GM12878 (cell line): ENCODE data around the gene FASN. TPM values are rescaled to one million over a fixed set of nuclear protein-coding genes. Genes with fewer than 3 reads are reported as not detected.

Experiments used
- ATAC-seq: fragments of 200-7000 bp; cut with Tn5 transposase; 3 replicates; pipeline ENCODE4 v1.9.1; 2020; ENCODE audit warnings: mild to moderate bottlenecking, moderate library complexity
- BruUV-seq: library from RNA; stranded (reverse); fragments of 400-500 nt; replicated peaks from 2 replicates; lab custom pipeline; 2021; lab: Mats Ljungman, UMichigan
- CTCF ChIA-PET: fragments of 300-600 bp; sonication (Branson Sonifier 250); formaldehyde crosslinking; extraction: SDS; loops from one replicate; lab custom pipeline; 2021; ENCODE audit warnings: inconsistent platforms; lab: Yijun Ruan, JAX
- POLR2A ChIA-PET: fragments of 350-600 bp; formaldehyde crosslinking; extraction: SDS; loops from one replicate; lab custom pipeline; 2021; ENCODE audit warnings: inconsistent platforms; lab: Charles Lee
- RAD21 ChIA-PET: fragments of 300-600 bp; sonication (Branson Sonifier 250); formaldehyde crosslinking; loops from one replicate; lab custom pipeline; 2023; ENCODE audit warnings: antibody characterized with exemption; ENCODE audit not compliant: unreplicated experiment; lab: Charles Lee
- SMC1A ChIA-PET: fragments of 300-600 bp; sonication (Branson Sonifier 250); formaldehyde crosslinking; loops from one replicate; lab custom pipeline; 2023; ENCODE audit not compliant: unreplicated experiment, uncharacterized antibody; lab: Charles Lee
- DNase-seq: peaks from one replicate; pipeline ENCODE4 v3.0.0-alpha.2; 2011; ENCODE audit warnings: low read depth, low spot score
- FAIRE-seq: peaks from 3 replicates; lab custom pipeline; 2011; peaks lifted over from hg19 to GRCh38; lab: Jason Lieb, UNC
- H2AFZ ChIP-seq: 2 replicates; pipeline ENCODE4 v1.6.0; 2011; ENCODE audit warnings: low read depth, low read length, control low read depth; ENCODE audit not compliant: control insufficient read depth
- H3K27ac ChIP-seq: 2 replicates; pipeline ENCODE4 v1.5.1; 2011; ENCODE audit warnings: control low read depth; ENCODE audit not compliant: control insufficient read depth, insufficient read depth
- H3K27me3 ChIP-seq, 2 experiments: replicated peaks in 1 of 2; 2 replicates each; pipeline versions ENCODE4 v1.6.0 to v1.6.1; 2011; ENCODE audit warnings: low read length in 1 of 2; ENCODE audit not compliant: control insufficient read depth in 2 of 2, insufficient read depth in 2 of 2
- H3K36me3 ChIP-seq, 2 experiments: 2 replicates each; pipeline ENCODE4 v1.5.1; 2011; ENCODE audit warnings: low read length in 1 of 2; ENCODE audit not compliant: control insufficient read depth in 2 of 2, insufficient read depth in 2 of 2
- H3K4me1 ChIP-seq: 2 replicates; pipeline ENCODE4 v1.6.1; 2011; ENCODE audit warnings: mild to moderate bottlenecking, low read length, moderate library complexity, mixed read lengths; ENCODE audit not compliant: control insufficient read depth, insufficient read depth
- H3K4me2 ChIP-seq: 2 replicates; pipeline ENCODE4 v1.6.0; 2011; ENCODE audit warnings: control low read depth; ENCODE audit not compliant: control insufficient read depth, insufficient read depth
- H3K4me3 ChIP-seq: fragments of 200-600 bp; sonication (generic); 2 replicates; pipeline ENCODE4 v1.5.1; 2016
- H3K79me2 ChIP-seq: 2 replicates; pipeline ENCODE4 v1.6.0; 2011; ENCODE audit warnings: low read length; ENCODE audit not compliant: control insufficient read depth, insufficient read depth
- H3K9ac ChIP-seq: 2 replicates; pipeline ENCODE4 v1.8.0; 2011; ENCODE audit warnings: low read length, control low read depth, mixed read lengths; ENCODE audit not compliant: control insufficient read depth, insufficient read depth
- H3K9me3 ChIP-seq: replicated peaks from 3 replicates; pipeline ENCODE4 v1.5.1; 2011; ENCODE audit warnings: mild to moderate bottlenecking, low read length; ENCODE audit not compliant: control insufficient read depth, insufficient read depth
- H4K20me1 ChIP-seq: 2 replicates; pipeline ENCODE4 v1.6.0; 2011; ENCODE audit not compliant: control insufficient read depth, insufficient read depth
- EGR1 ChIP-seq, 2 experiments: IDR thresholded peaks; 1 replicate in 1 of 2; 2 replicates in 1 of 2; pipeline ENCODE4 v1.6.1; 2011 to 2012; ENCODE audit warnings: low read depth in 2 of 2, low read length in 2 of 2, borderline replicate concordance in 1 of 2, mild to moderate bottlenecking in 1 of 2, moderate library complexity in 1 of 2
- ESRRA ChIP-seq: IDR thresholded peaks from 2 replicates; pipeline ENCODE4 v1.6.1; 2012; ENCODE audit warnings: mild to moderate bottlenecking, low read length, improper control_type of control experiment
- ETV6 ChIP-seq, 2 experiments: fragments of 450-650 bp in 1 of 2; IDR thresholded peaks in 1 of 2; conservative IDR thresholded peaks in 1 of 2; 2 replicates each; pipeline ENCODE4 v1.6.1; 2014; ENCODE audit warnings: antibody characterized with exemption in 1 of 2, borderline replicate concordance in 1 of 2, low read depth in 1 of 2, mild to moderate bottlenecking in 1 of 2, moderate library complexity in 1 of 2
- LARP7 ChIP-seq: fragments of 450-650 bp; IDR thresholded peaks from 2 replicates; pipeline ENCODE4 v1.6.1; 2017; ENCODE audit warnings: mild to moderate bottlenecking
- POLR2AphosphoS5 ChIP-seq: IDR thresholded peaks from 2 replicates; pipeline ENCODE4 v1.6.1; 2011; ENCODE audit warnings: mild to moderate bottlenecking, low read length, inconsistent platforms
- RB1 ChIP-seq: fragments of 450-650 bp; formaldehyde crosslinking; IDR thresholded peaks from 2 replicates; pipeline ENCODE4 v1.6.1; 2017; ENCODE audit warnings: mild to moderate bottlenecking, borderline replicate concordance
- TCF7 ChIP-seq: IDR thresholded peaks from 2 replicates; pipeline ENCODE4 v1.6.1; 2014; ENCODE audit warnings: antibody characterized with exemption, borderline replicate concordance
- ZNF24 ChIP-seq: fragments of 450-650 bp; IDR thresholded peaks from 2 replicates; pipeline ENCODE4 v1.6.1; 2017; ENCODE audit warnings: antibody characterized with exemption, mild to moderate bottlenecking
- ZZZ3 ChIP-seq: IDR thresholded peaks from 2 replicates; pipeline ENCODE4 v1.6.1; 2011; ENCODE audit warnings: low read depth; ENCODE audit not compliant: control insufficient read depth, insufficient read length
- WGBS: methylation state at CpG from one replicate; pipeline ENCODE4 v1.1.6; 2016; ENCODE audit warnings: low lambda C conversion rate; ENCODE audit not compliant: insufficient replicate concordance, insufficient coverage; ENCODE audit errors: missing lambda C conversion rate; 5-methylcytosine and 5-hydroxymethylcytosine counted together
- in situ Hi-C: fragments of 300-500 bp; cut with MboI; formaldehyde crosslinking; loops from 9 replicates; pipeline ENCODE4 v1.14.3; 2018; ENCODE audit warnings: mixed read lengths
- intact Hi-C: fragments of 100-400 bp; cut with micrococcal nuclease; formaldehyde crosslinking; loops from one replicate; pipeline ENCODE4 v1.14.2; 2022; ENCODE audit not compliant: unreplicated experiment
- polyA plus RNA-seq, 11 experiments: library from polyadenylated mRNA; depleted of rRNA in 4 of 11; unstranded in 6 of 11; stranded (reverse) in 5 of 11; fragments of >200 nt; fragmentation: Nextera tagmentation in 4 of 11; fragmentation: Illumina TruSeq in 1 of 11; extraction: Ambion mirVana in 4 of 11; extraction: Trizol in 1 of 11; gene quantifications; 1 replicate in 1 of 11; 2 replicates in 10 of 11; pipeline versions ENCODE4 v1.2.1 to v1.2.3, GENCODE V29; 2011 to 2016; ENCODE audit warnings: inconsistent platforms in 2 of 11, missing spikeins in 2 of 11, low read depth in 1 of 11
- total RNA-seq, 4 experiments: library from RNA; depleted of rRNA in 3 of 4; stranded (reverse); fragments of >200 nt in 3 of 4; fragmentation: Illumina TruSeq in 1 of 4; extraction: Trizol in 1 of 4; gene quantifications; 2 replicates each; pipeline versions ENCODE4 v1.2.1 to v1.2.3, GENCODE V29; 2013 to 2021
- TF ChIP-seq, protein P1 (sequence below): IDR thresholded peaks from 2 replicates; pipeline ENCODE4 v1.6.1; 2012; ENCODE audit warnings: mild to moderate bottlenecking, low read depth, low read length

The FASN gene
- total and polyA plus RNA-seq, 10 of the 15 experiments (the other 5 are each of a cell fraction or from before 2014, with no cell fraction given), result 0.19 to 333 (median 30.4) TPM

DNA sequence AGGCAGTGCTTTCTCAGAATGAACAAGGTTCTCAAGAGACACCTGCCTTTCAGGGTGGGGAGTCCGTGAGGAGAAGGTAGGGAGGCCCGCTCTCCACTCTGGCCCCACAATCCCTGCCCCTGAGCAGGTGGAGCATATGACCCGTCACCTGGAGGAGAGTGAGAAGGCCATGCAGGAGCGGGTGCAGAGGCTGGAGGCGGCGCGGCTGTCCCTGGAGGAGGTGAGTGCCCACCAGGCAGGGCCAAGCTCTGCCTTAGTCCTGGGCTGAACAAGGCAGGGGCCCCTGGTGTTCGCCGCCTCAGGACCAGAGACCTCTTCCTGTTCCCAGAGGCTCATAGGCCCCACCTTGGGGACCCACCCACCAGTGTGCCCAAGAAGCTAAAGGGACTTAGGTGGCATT lies 69.1 kb downstream of the FASN start:
- no peak for FAIRE-seq
- no peak overlapping the region for H3K4me3 ChIP-seq
- intact Hi-C loops, result no loop called here
- ChIA-PET SMC1A (interaction anchor here (2.5 kb wide), 1 partner anchor 126 kb away, joined by 13 read pairs; no protein-coding TSS in a partner anchor), CTCF (interaction anchor here (1.1 to 2.1 kb wide), 6 partner anchors 8 to 322 kb away, joined by 3 to 19 read pairs (median 6); partner anchors contain the start of gene DCXR), POLR2A (no interaction called here), RAD21 (interaction anchor here (1.4 to 1.5 kb wide), 2 partner anchors 125 to 271 kb away, joined by 3 to 4 read pairs; no protein-coding TSS in a partner anchor)
- H3K9me3 ChIP-seq, result no peaks in the 10 kb centered on the region
- no peak for ATAC-seq
- H4K20me1 ChIP-seq, result no peaks in the 10 kb centered on the region
- no peak for TF ChIP-seq ZNF24
- TF ChIP-seq LARP7, result no peak
- TF ChIP-seq TCF7, result no peak
- TF ChIP-seq ESRRA, result no peak
- TF ChIP-seq RB1, result no peak
- TF ChIP-seq ETV6 (conservative IDR thresholded peaks at IDR 0.05 in 1 of 2, IDR thresholded peaks at IDR 0.05 in 1 of 2; ENCODE audit: borderline replicate concordance in 1 of 2, low read depth in 1 of 2), result no peak
- TF ChIP-seq, protein P1, sequence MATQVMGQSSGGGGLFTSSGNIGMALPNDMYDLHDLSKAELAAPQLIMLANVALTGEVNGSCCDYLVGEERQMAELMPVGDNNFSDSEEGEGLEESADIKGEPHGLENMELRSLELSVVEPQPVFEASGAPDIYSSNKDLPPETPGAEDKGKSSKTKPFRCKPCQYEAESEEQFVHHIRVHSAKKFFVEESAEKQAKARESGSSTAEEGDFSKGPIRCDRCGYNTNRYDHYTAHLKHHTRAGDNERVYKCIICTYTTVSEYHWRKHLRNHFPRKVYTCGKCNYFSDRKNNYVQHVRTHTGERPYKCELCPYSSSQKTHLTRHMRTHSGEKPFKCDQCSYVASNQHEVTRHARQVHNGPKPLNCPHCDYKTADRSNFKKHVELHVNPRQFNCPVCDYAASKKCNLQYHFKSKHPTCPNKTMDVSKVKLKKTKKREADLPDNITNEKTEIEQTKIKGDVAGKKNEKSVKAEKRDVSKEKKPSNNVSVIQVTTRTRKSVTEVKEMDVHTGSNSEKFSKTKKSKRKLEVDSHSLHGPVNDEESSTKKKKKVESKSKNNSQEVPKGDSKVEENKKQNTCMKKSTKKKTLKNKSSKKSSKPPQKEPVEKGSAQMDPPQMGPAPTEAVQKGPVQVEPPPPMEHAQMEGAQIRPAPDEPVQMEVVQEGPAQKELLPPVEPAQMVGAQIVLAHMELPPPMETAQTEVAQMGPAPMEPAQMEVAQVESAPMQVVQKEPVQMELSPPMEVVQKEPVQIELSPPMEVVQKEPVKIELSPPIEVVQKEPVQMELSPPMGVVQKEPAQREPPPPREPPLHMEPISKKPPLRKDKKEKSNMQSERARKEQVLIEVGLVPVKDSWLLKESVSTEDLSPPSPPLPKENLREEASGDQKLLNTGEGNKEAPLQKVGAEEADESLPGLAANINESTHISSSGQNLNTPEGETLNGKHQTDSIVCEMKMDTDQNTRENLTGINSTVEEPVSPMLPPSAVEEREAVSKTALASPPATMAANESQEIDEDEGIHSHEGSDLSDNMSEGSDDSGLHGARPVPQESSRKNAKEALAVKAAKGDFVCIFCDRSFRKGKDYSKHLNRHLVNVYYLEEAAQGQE, result no peak
- no peak for TF ChIP-seq EGR1 (IDR thresholded peaks at IDR 0.05; ENCODE audit: borderline replicate concordance in 1 of 2, low read depth in 2 of 2, low read length in 2 of 2)
- TF ChIP-seq ZZZ3, result no peak
- no peak for TF ChIP-seq POLR2AphosphoS5
- no peak overlapping the region for H2AFZ ChIP-seq
- 98% methylated on average over 9 of the region's 9 CpGs for whole genome bisulfite sequencing
- H3K27me3 ChIP-seq, result no peaks in the 10 kb centered on the region
- H3K36me3 ChIP-seq, result no peaks in the 10 kb centered on the region; a peak in 1 of 4 replicates
- H3K4me2 ChIP-seq, result no peak overlapping the region
- in situ Hi-C loops, result no loop called here
- peaks cover 7% of the 10 kb centered on the region for H3K4me1 ChIP-seq
- no peak overlapping the region for H3K9ac ChIP-seq
- DNase-seq, result no peak
- BruUV-seq, result no TSS peak
- no peak overlapping the region for H3K27ac ChIP-seq
- H3K79me2 ChIP-seq, result no peaks in the 10 kb centered on the region; the same call in 1 of the 2 replicates

Other genes with a start within 250 kb of the FASN start
Only the 7 nearest of the 24 such genes appear.
- gene CENPX, start 75.4 kb downstream of the FASN start, total RNA-seq (2014; rRNA removed), result 84.0 and 101 TPM in 2 replicates
- gene CENPX, start 75.4 kb downstream of the FASN start, total RNA-seq (2014; rRNA removed; fragmentation: Illumina TruSeq; extraction: Trizol), result 36.1 and 39.4 TPM in 2 replicates
- gene CENPX, start 75.4 kb downstream of the FASN start, total RNA-seq (2021), result 84.0 and 89.0 TPM in 2 replicates
- 29.3 and 54.8 TPM in 2 replicates for gene CENPX, start 75.4 kb downstream of the FASN start, polyA plus RNA-seq (2011; rRNA removed)
- gene CENPX, start 75.4 kb downstream of the FASN start, polyA plus RNA-seq (2014; fragmentation: Illumina TruSeq; extraction: Trizol), result 4.1 and 26.8 TPM in 2 replicates
- gene CENPX, start 75.4 kb downstream of the FASN start, polyA plus RNA-seq (2014; fragmentation: Nextera tagmentation; extraction: Ambion mirVana), result 10 to 100 TPM; 11.7 to 39.3 TPM
- 111 and 113 TPM in 2 replicates for gene CENPX, start 75.4 kb downstream of the FASN start, polyA plus RNA-seq (2014; rRNA removed)
- gene CENPX, start 75.4 kb downstream of the FASN start, polyA plus RNA-seq (2016; fragmentation: Nextera tagmentation; extraction: Ambion mirVana), result 100 to 1,000 TPM; 181 to 182 TPM
- 18.6 and 24.2 TPM in 2 replicates for gene LRRC45, start 74.9 kb downstream of the FASN start, total RNA-seq (2014; rRNA removed)
- gene LRRC45, start 74.9 kb downstream of the FASN start, total RNA-seq (2014; rRNA removed; fragmentation: Illumina TruSeq; extraction: Trizol), result 5.9 and 8.9 TPM in 2 replicates
- 24.9 and 27.7 TPM in 2 replicates for gene LRRC45, start 74.9 kb downstream of the FASN start, total RNA-seq (2021)
- gene LRRC45, start 74.9 kb downstream of the FASN start, polyA plus RNA-seq (2011; rRNA removed), result 4.5 and 7.7 TPM in 2 replicates
- 2.5 and 3.6 TPM in 2 replicates for gene LRRC45, start 74.9 kb downstream of the FASN start, polyA plus RNA-seq (2014; fragmentation: Illumina TruSeq; extraction: Trizol)
- under 1 TPM; 0.03 to 0.05 TPM for gene LRRC45, start 74.9 kb downstream of the FASN start, polyA plus RNA-seq (2014; fragmentation: Nextera tagmentation; extraction: Ambion mirVana)
- 24.2 and 24.4 TPM in 2 replicates for gene LRRC45, start 74.9 kb downstream of the FASN start, polyA plus RNA-seq (2014; rRNA removed)
- gene LRRC45, start 74.9 kb downstream of the FASN start, polyA plus RNA-seq (2016; fragmentation: Nextera tagmentation; extraction: Ambion mirVana), result 10 to 100 TPM; 12.0 to 13.4 TPM
- gene RAC3, start 66.6 kb downstream of the FASN start, total RNA-seq (2014; rRNA removed), result 23.5 and 29.8 TPM in 2 replicates
- gene RAC3, start 66.6 kb downstream of the FASN start, total RNA-seq (2014; rRNA removed; fragmentation: Illumina TruSeq; extraction: Trizol), result 9.0 and 9.2 TPM in 2 replicates
- 14.6 and 16.2 TPM in 2 replicates for gene RAC3, start 66.6 kb downstream of the FASN start, total RNA-seq (2021)
- 1.2 and 4.2 TPM in 2 replicates for gene RAC3, start 66.6 kb downstream of the FASN start, polyA plus RNA-seq (2011; rRNA removed)
- gene RAC3, start 66.6 kb downstream of the FASN start, polyA plus RNA-seq (2014; fragmentation: Illumina TruSeq; extraction: Trizol), result 2.8 and 9.8 TPM in 2 replicates
- under 1 TPM; 0.11 to 0.16 TPM for gene RAC3, start 66.6 kb downstream of the FASN start, polyA plus RNA-seq (2014; fragmentation: Nextera tagmentation; extraction: Ambion mirVana)
- 32.9 and 39.8 TPM in 2 replicates for gene RAC3, start 66.6 kb downstream of the FASN start, polyA plus RNA-seq (2014; rRNA removed)
- 1 to 10 TPM; 1.7 TPM for gene RAC3, start 66.6 kb downstream of the FASN start, polyA plus RNA-seq (2016; fragmentation: Nextera tagmentation; extraction: Ambion mirVana)
- gene DCXR, start 60.5 kb downstream of the FASN start, total RNA-seq (2014; rRNA removed), result 80.8 and 85.8 TPM in 2 replicates
- 32.4 and 39.9 TPM in 2 replicates for gene DCXR, start 60.5 kb downstream of the FASN start, total RNA-seq (2014; rRNA removed; fragmentation: Illumina TruSeq; extraction: Trizol)
- 110 and 119 TPM in 2 replicates for gene DCXR, start 60.5 kb downstream of the FASN start, total RNA-seq (2021)
- 29.9 and 66.6 TPM in 2 replicates for gene DCXR, start 60.5 kb downstream of the FASN start, polyA plus RNA-seq (2011; rRNA removed)
- gene DCXR, start 60.5 kb downstream of the FASN start, polyA plus RNA-seq (2014; fragmentation: Illumina TruSeq; extraction: Trizol), result 45.6 and 92.0 TPM in 2 replicates
- 10 to 100 TPM; 12.3 to 44.8 TPM for gene DCXR, start 60.5 kb downstream of the FASN start, polyA plus RNA-seq (2014; fragmentation: Nextera tagmentation; extraction: Ambion mirVana)
- 128 and 151 TPM in 2 replicates for gene DCXR, start 60.5 kb downstream of the FASN start, polyA plus RNA-seq (2014; rRNA removed)
- 100 to 1,000 TPM; 122 to 139 TPM for gene DCXR, start 60.5 kb downstream of the FASN start, polyA plus RNA-seq (2016; fragmentation: Nextera tagmentation; extraction: Ambion mirVana)
- gene RFNG, start 46.4 kb downstream of the FASN start, total RNA-seq (2014; rRNA removed), result 14.5 and 14.8 TPM in 2 replicates
- gene RFNG, start 46.4 kb downstream of the FASN start, total RNA-seq (2014; rRNA removed; fragmentation: Illumina TruSeq; extraction: Trizol), result 5.2 and 7.8 TPM in 2 replicates
- gene RFNG, start 46.4 kb downstream of the FASN start, total RNA-seq (2021), result 17.7 and 19.6 TPM in 2 replicates
- gene RFNG, start 46.4 kb downstream of the FASN start, polyA plus RNA-seq (2011; rRNA removed), result 4.4 and 7.1 TPM in 2 replicates
- 1.3 and 7.2 TPM in 2 replicates for gene RFNG, start 46.4 kb downstream of the FASN start, polyA plus RNA-seq (2014; fragmentation: Illumina TruSeq; extraction: Trizol)
- under 1 TPM; 0.10 to 0.93 TPM for gene RFNG, start 46.4 kb downstream of the FASN start, polyA plus RNA-seq (2014; fragmentation: Nextera tagmentation; extraction: Ambion mirVana)
- 19.0 and 22.4 TPM in 2 replicates for gene RFNG, start 46.4 kb downstream of the FASN start, polyA plus RNA-seq (2014; rRNA removed)
- gene RFNG, start 46.4 kb downstream of the FASN start, polyA plus RNA-seq (2016; fragmentation: Nextera tagmentation; extraction: Ambion mirVana), result 1 to 10 TPM; 1.6 to 2.6 TPM
- 110 and 131 TPM in 2 replicates for gene GPS1, start 46.3 kb downstream of the FASN start, total RNA-seq (2014; rRNA removed)
- gene GPS1, start 46.3 kb downstream of the FASN start, total RNA-seq (2014; rRNA removed; fragmentation: Illumina TruSeq; extraction: Trizol), result 35.1 and 37.1 TPM in 2 replicates
- 113 and 122 TPM in 2 replicates for gene GPS1, start 46.3 kb downstream of the FASN start, total RNA-seq (2021)
- 14.3 and 53.3 TPM in 2 replicates for gene GPS1, start 46.3 kb downstream of the FASN start, polyA plus RNA-seq (2011; rRNA removed)
- 7.5 and 32.8 TPM in 2 replicates for gene GPS1, start 46.3 kb downstream of the FASN start, polyA plus RNA-seq (2014; fragmentation: Illumina TruSeq; extraction: Trizol)
- 10 to 100 TPM in 1 of 2 experiments, 1 to 10 TPM in 1; 2.2 to 11.5 TPM for gene GPS1, start 46.3 kb downstream of the FASN start, polyA plus RNA-seq (2014; fragmentation: Nextera tagmentation; extraction: Ambion mirVana)
- 102 and 119 TPM in 2 replicates for gene GPS1, start 46.3 kb downstream of the FASN start, polyA plus RNA-seq (2014; rRNA removed)
- gene GPS1, start 46.3 kb downstream of the FASN start, polyA plus RNA-seq (2016; fragmentation: Nextera tagmentation; extraction: Ambion mirVana), result 100 to 1,000 TPM; 119 to 146 TPM
- 107 and 132 TPM in 2 replicates for gene DUS1L, start 32.4 kb downstream of the FASN start, total RNA-seq (2014; rRNA removed)
- gene DUS1L, start 32.4 kb downstream of the FASN start, total RNA-seq (2014; rRNA removed; fragmentation: Illumina TruSeq; extraction: Trizol), result 43.3 and 50.3 TPM in 2 replicates
- gene DUS1L, start 32.4 kb downstream of the FASN start, total RNA-seq (2021), result 137 and 157 TPM in 2 replicates
- 21.0 and 42.6 TPM in 2 replicates for gene DUS1L, start 32.4 kb downstream of the FASN start, polyA plus RNA-seq (2011; rRNA removed)
- gene DUS1L, start 32.4 kb downstream of the FASN start, polyA plus RNA-seq (2014; fragmentation: Illumina TruSeq; extraction: Trizol), result 13.8 and 46.5 TPM in 2 replicates
- 10 to 100 TPM in 1 of 2 experiments, 1 to 10 TPM in 1; 6.1 to 15.3 TPM for gene DUS1L, start 32.4 kb downstream of the FASN start, polyA plus RNA-seq (2014; fragmentation: Nextera tagmentation; extraction: Ambion mirVana)
- 147 and 155 TPM in 2 replicates for gene DUS1L, start 32.4 kb downstream of the FASN start, polyA plus RNA-seq (2014; rRNA removed)
- gene DUS1L, start 32.4 kb downstream of the FASN start, polyA plus RNA-seq (2016; fragmentation: Nextera tagmentation; extraction: Ambion mirVana), result 10 to 100 TPM in 1 of 2 experiments, 1 to 10 TPM in 1; 9.7 to 25.4 TPM